Measurements from ENCODE around the gene POTEB. TPM values are rescaled to one million over a fixed set of nuclear protein-coding genes. Genes with fewer than 3 reads are reported as not detected.
"Not testable (repeated sequence)": the region's sequence is repeated elsewhere in the genome, so short reads cannot be mapped to it uniquely, and the experiment has no call there.

Gene POTEB
- not detected for total RNA-seq

GRCh38 chr15:21877635-21878034, at the start of gene POTEB:
TSS of gene POTEB (minus strand) at chr15:21877735. CDS start at chr15:21877246, 489 bp downstream.
- H3K36me3 ChIP-seq; intact Hi-C loops (cut with DNase I; ENCODE audit: low total_unique reads); H3K4me1 ChIP-seq; H3K4me3 ChIP-seq; H3K27me3 ChIP-seq; DNase-seq (ENCODE audit: low spot score in 2 of 2); H3K27ac ChIP-seq; H3K9me3 ChIP-seq: not testable (repeated sequence)

DNA sequence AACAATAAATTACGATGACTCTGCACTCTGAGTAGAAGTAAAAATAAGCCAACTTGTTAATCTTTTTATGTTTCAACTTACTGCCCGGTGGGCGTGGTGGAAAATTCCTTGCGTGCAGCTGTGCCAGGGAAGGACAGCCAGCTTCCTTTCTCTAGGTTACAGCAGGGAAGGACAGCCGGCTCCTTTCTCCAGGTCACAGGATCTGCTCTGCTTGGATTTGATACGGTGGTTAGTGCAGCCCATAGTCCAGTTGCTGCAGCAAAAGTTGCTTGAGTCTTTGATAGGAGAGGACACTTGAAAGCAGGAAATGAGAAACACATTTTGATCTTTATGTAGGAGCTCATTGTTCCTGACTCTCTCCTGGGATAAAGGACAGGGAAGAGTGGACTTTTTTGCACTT, 13.4 kb upstream of the POTEB start:
- intact Hi-C loops (cut with DNase I; ENCODE audit: low total_unique reads); H3K9me3 ChIP-seq: not testable (repeated sequence)

DNA sequence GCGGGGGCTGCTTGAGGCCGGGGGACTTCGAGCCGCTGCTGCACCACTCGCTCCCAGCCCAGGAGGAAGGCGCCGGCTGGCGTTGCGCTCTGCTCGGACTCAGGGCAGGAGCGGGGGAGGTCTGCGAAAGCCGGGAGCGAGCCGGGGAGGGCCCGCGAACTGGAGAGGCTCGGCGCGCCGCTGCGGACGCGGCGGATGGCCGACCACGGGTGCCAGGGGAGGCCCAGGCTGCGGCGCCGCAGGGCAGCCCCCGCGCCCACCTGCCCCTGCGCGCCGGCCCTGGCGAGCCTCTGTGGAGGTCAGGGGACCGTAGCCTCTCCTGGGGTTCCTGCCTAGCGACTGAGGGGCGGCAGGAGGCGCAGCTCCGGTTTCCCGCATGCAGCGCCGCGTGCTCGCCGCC, 12.0 kb upstream of the POTEB start:
- H3K27ac ChIP-seq; DNase-seq (ENCODE audit: low spot score in 2 of 2); H3K4me3 ChIP-seq; H3K27me3 ChIP-seq; H3K4me1 ChIP-seq; intact Hi-C loops (cut with DNase I; ENCODE audit: low total_unique reads); H3K9me3 ChIP-seq; H3K36me3 ChIP-seq: not testable (repeated sequence)

More for the DNA sequence above, 13.4 kb upstream of the POTEB start:
- H3K4me3 ChIP-seq; H3K27ac ChIP-seq; H3K36me3 ChIP-seq; H3K4me1 ChIP-seq; DNase-seq (ENCODE audit: low spot score in 2 of 2); H3K27me3 ChIP-seq: not testable (repeated sequence)

- H3K4me1 ChIP-seq; H3K4me3 ChIP-seq; H3K36me3 ChIP-seq; H3K27ac ChIP-seq; intact Hi-C loops (cut with DNase I; ENCODE audit: low total_unique reads); H3K9me3 ChIP-seq; H3K27me3 ChIP-seq: not testable (repeated sequence)
- DNase-seq (ENCODE audit: low spot score in 2 of 2), result peak in 1 of 2 donors; percentile 0
Observed at GRCh38 chr15:21838831-21839230, 38.7 kb downstream of the POTEB start.

Other genes with a start within 250 kb of the POTEB start
- not detected for gene OR4M2, start 202.8 kb upstream of the POTEB start, total RNA-seq